Stimulated activated CD8-positive, alpha-beta memory T cell treated with anti-CD3 and anti-CD28 coated beads, Interleukin-7, amount 100 ng/mL, for 48 hours (primary cell): ENCODE measurements around the gene ARGLU1.

Experiments used
- DNase-seq, 2 donors: peaks; one replicate each; pipeline ENCODE4 v3.0.0-alpha.2; 2020; ENCODE audit warnings: low read depth in 1 of 2; ENCODE audit errors: extremely low read depth in 1 of 2

Gene ARGLU1

DNA sequence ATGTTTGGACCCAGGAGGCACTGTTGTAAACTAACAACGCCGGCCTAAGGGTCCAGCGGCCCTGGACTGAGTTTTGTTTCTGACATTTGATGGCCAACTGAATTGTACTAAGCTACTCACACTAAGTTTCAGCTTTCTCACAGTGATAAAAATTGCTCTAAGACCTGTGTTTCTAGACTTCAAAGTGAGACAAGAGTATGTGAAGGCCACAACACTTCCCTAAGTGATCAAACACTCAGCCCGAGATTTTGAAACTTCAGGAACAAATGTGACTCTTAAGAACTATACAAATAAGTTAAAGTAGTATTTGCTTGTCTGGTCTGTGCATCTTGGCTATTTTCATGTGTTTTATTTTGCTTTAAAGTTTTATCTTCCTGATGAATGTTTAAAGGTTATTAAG lies 62.6 kb downstream of the ARGLU1 start:
- DNase-seq: no peak

GRCh38 chr13:106503730-106504453 lies 64.0 kb downstream of the ARGLU1 start:
- no peak for DNase-seq

DNA sequence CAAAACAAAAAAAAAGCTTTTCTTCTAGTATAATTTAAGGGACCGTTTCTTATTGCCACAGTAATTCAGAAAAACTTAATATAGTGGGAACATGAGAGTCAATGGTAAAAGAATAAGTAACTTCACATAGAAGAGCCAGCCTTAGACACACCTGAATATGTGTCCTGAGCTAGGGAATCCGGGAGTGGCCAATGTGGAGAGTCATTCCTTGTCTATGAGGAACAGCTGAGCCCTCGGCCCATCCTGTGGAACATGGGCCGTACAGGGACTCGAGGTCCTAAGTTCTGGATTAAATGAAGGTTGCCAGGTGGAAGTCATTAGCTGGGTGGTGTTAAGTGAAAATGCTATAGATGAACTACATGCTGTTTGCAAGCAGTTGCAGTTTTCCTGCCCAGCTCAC lies 64.7 kb downstream of the ARGLU1 start:
- no peak for DNase-seq

DNA sequence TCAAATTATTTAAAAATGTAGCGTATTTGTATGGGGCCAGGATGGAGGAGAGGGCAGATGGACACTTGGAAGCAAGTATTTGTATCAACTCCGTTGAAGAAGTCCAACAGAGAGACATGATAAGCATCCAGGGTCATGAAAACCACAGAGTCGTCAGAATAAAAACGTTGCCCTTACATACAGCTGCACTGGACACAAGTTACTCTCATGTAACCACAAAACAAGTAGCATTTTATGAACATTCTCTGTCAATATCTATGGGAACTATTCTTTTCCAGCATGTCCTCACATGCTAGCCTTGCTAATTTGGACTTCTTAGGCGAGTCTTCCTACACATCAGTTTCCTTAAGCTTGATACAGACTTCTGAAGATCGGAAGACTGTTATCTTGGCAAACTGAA lies 67.5 kb downstream of the ARGLU1 start:
- no peak for DNase-seq

DNA sequence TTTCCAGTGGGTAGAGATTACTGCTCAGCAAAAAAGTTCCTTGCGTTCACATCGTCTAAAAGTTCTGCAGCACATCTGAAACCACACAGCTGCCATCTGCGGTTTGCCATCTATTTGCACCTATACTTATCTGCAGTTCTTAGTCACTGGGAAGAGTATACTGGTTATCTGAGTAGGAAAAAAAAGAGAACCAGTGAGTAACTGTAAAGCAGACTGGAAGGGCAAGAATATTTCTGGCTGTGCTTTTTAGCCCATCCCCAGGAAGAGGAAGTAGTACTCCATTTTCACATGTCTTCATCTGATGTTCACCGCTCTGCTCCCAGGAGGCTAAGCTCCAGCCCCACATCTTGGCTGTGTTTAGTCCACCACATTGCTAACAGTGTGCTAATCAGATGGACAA lies 68.0 kb downstream of the ARGLU1 start:
- DNase-seq: no peak

GRCh38 chr13:106499113-106499512 lies 68.8 kb downstream of the ARGLU1 start:
- DNase-seq: no peak

DNA sequence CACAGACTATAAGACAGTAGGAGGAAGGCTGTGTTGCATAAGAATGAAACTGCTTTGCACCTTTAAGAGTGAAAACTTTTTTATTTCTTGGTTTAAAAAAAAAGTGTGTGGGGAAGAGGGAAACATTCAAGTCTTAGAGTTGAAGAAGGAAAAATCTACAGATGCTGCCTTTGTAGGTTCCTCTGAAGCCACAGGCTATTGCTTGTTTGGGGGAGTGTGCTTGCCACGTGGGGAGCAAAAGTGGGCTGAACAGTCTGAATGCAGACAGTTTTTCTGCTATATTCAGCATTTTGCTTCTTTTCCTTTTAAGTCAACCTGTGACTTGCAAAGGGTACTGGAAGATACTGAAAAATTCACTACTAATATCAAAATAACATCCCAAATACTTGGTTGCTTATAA lies 69.4 kb downstream of the ARGLU1 start:
- DNase-seq: no peak

- DNase-seq: no peak
These were observed 69.8 kb downstream of the ARGLU1 start for GRCh38 chr13:106498158-106498557.

- DNase-seq: no peak
These were observed 70.9 kb downstream of the ARGLU1 start for GRCh38 chr13:106497079-106497478.

- DNase-seq: no peak
These were observed 71.6 kb downstream of the ARGLU1 start for GRCh38 chr13:106496072-106496997.

- no peak for DNase-seq
These were observed 73.0 kb downstream of the ARGLU1 start for GRCh38 chr13:106494936-106495335.

- DNase-seq: no peak
These were observed 73.4 kb downstream of the ARGLU1 start for GRCh38 chr13:106494506-106494905.

DNA sequence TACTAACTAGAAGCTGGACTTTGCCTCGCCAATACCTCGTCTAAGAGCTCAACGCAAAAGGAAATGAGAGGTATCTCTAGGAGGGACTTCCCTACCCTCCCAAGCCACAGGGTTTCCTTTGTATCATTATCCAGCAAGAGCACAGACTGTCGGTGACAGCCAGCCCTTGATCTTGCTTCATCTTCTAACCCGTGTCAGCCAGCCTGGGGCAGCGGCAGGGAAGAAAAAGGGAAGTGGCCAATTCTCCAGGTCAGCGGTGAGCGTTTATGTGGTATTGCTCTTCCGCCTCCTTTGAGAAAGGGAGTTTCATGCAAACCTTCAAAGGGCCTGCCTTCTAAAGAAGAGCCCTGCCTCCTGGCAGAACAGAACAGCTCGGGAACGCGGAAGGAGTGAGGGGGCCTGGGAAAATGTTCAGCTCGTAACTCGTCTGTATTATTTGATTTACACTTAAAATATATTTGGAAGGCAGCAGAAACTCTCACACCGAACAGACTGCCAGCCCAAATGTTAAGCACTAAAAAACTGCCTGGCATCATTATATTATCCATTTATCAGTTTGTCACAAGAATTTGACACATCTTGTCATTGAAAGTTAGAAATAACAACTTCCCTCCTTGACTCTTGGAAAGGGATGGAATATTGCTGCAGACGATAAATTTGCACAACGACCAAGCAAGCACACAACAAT lies 74.3 kb downstream of the ARGLU1 start:
- no peak for DNase-seq

DNA sequence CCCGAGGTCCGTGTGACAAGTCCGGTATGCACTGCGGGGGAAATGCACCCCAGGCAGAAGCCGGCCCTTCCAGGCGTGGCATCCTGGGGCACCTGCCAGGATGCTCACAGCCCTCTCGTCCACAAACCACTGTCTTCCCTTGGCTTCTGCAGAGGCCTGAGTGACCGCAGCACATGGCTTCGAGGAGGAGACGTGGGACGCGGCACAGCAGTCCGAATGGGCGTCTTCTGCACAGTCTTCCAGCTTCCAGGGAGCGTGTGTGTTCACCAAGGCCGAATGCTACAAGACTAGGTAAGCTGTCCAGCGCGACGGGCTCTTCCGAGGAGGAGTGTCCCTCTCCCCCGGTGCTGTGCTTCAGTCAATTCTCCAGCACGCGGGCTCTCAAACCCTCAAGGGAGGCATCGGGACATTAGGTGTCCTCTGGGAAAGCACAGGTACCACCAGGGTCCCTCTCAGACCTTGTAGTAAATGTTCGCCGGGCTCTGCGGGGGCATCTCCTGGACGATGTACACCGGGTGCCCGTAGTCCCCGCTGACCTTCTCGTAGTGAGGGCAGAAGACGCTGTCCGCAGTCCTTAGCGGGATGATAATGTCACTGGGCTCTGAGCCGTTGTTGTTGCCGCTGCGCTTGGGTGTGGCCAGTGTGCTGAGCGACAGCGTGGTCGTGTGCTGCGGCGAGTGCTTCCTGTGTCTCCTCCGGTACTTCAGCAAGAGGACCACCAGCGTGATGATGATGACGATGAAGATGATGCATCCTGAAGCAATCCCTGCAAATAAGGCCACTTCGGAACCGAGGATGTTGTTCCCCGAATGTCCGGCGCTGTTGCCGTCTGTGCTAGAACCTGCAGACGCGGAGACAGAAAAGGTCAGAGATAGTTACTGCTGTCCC lies 75.1 kb downstream of the ARGLU1 start:
- no peak for DNase-seq

DNA sequence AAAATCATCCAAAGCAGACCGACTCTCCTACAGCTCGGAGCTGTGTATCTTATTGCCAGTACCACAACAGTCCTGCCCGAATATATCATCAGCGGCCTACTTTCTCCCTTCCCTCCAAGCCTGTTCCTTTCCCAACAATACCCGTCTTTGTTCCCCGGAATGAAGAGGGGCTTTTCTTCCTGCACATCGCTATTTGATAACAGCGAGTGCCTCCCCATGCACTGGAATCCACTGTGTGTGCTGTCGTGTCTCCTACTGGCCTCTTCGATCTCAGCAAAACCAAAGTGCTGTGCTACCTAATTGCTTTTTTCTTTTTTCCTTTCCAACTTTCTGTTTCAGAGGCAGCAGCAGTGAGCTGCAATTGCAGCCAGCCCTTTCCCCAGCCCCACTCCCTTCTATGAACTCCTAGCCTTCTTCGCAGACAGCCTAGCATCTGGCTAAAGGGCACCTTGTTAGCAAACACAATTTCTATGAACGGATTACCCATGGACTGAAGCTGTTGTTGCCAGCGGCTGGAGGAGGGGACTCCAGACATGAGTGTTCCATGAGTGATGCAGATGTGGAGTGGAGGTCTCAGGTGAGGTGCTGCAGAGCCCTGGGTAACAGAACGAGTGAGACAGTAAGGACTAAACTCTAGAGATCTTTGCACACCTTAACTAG lies 75.9 kb downstream of the ARGLU1 start:
- no peak for DNase-seq
